ENCODE data around the gene TINAGL1.

GRCh38 chr1:31623365-31623764, 47.0 kb downstream of the TINAGL1 start:
- TF ChIP-seq CTCF (IDR thresholded peaks at IDR 0.05) (no peak), FOSL2 (IDR thresholded peaks at IDR 0.05) (no peak), FOSL2 (CRISPR knock-in tag; IDR thresholded peaks at IDR 0.05) (no peak), HDAC2 (IDR thresholded peaks at IDR 0.05) (no peak), CEBPB (IDR thresholded peaks at IDR 0.05) (no peak), KDM1A (IDR thresholded peaks at IDR 0.05; ENCODE audit: low read depth) (no peak), POLR2AphosphoS2 (conservative IDR thresholded peaks at IDR 0.05; ENCODE audit: low read length) (no peak), EP300 (IDR thresholded peaks at IDR 0.05) (no peak), SMC3 (IDR thresholded peaks at IDR 0.05) (no peak)
